CD14-positive monocyte (primary cell): Measurements from ENCODE around the gene DSCAML1. TPM values are rescaled to one million over a fixed set of nuclear protein-coding genes. Genes with fewer than 3 reads are reported as not detected.

ENCODE experiments used
- DNase-seq, 3 donors: peaks; one replicate each; pipeline ENCODE4 v3.0.0-alpha.2; 2011 to 2022
- H2AFZ ChIP-seq: 2 replicates; pipeline ENCODE4 v1.6.0; 2012; ENCODE audit warnings: mild to moderate bottlenecking, low read depth, low read length, inconsistent platforms; ENCODE audit not compliant: insufficient read depth, poor library complexity, severe bottlenecking
- H3K27ac ChIP-seq, 2 donors: 1 replicate in 1 of 2; 2 replicates in 1 of 2; pipeline ENCODE4 v1.5.1; 2012 to 2013; ENCODE audit warnings: low read length in 2 of 2, control low read depth in 1 of 2, inconsistent platforms in 1 of 2, low read depth in 1 of 2, mild to moderate bottlenecking in 1 of 2
- H3K27me3 ChIP-seq, 2 donors: one replicate each; pipeline versions ENCODE4 v1.6.0 to v1.6.1; 2011 to 2013; ENCODE audit warnings: low read length in 2 of 2; ENCODE audit not compliant: control insufficient read depth in 2 of 2, insufficient read depth in 2 of 2
- H3K36me3 ChIP-seq, 2 donors: replicated peaks in 1 of 2; 1 replicate in 1 of 2; 2 replicates in 1 of 2; pipeline versions ENCODE4 v1.5.1 to v1.6.1; 2012 to 2013; ENCODE audit warnings: low read length in 2 of 2, control low read depth in 1 of 2, inconsistent platforms in 1 of 2, mild to moderate bottlenecking in 1 of 2; ENCODE audit not compliant: insufficient read depth in 2 of 2, control insufficient read depth in 1 of 2
- H3K4me1 ChIP-seq, 2 donors: 1 replicate in 1 of 2; 2 replicates in 1 of 2; pipeline versions ENCODE4 v1.5.1 to v1.6.1; 2012 to 2013; ENCODE audit warnings: low read length in 2 of 2, control low read depth in 1 of 2, inconsistent platforms in 1 of 2, mild to moderate bottlenecking in 1 of 2, moderate library complexity in 1 of 2; ENCODE audit not compliant: insufficient read depth in 2 of 2, control insufficient read depth in 1 of 2
- H3K4me2 ChIP-seq: replicated peaks from 2 replicates; pipeline ENCODE3; 2012; ENCODE audit warnings: low read length, moderate library complexity, mild to moderate bottlenecking; ENCODE audit not compliant: poor library complexity, severe bottlenecking; ENCODE audit errors: extremely low read depth
- H3K4me3 ChIP-seq, 3 experiments: fragments of 200-600 bp in 1 of 3; sonication (generic) in 1 of 3; replicated peaks in 1 of 3; 1 replicate in 2 of 3; 2 replicates in 1 of 3; pipeline ENCODE4 v1.5.1; 2011 to 2013; ENCODE audit warnings: low read length in 3 of 3, mild to moderate bottlenecking in 3 of 3, control low read depth in 2 of 3, low read depth in 2 of 3, inconsistent platforms in 1 of 3, moderate library complexity in 1 of 3
- H3K79me2 ChIP-seq: 2 replicates; pipeline ENCODE4 v1.6.0; 2012; ENCODE audit warnings: mild to moderate bottlenecking, control low read depth, inconsistent platforms, low read length, moderate library complexity; ENCODE audit not compliant: insufficient read depth
- H3K9ac ChIP-seq: 2 replicates; pipeline ENCODE4 v1.6.0; 2017; ENCODE audit warnings: low read length, mild to moderate bottlenecking; ENCODE audit not compliant: insufficient read depth, poor library complexity, severe bottlenecking
- H3K9me3 ChIP-seq, 2 donors: replicated peaks in 1 of 2; 1 replicate in 1 of 2; 2 replicates in 1 of 2; pipeline versions ENCODE4 v1.5.1 to v1.6.1; 2012 to 2013; ENCODE audit warnings: low read length in 2 of 2, control low read depth in 1 of 2; ENCODE audit not compliant: control insufficient read depth in 1 of 2, insufficient read depth in 1 of 2
- H4K20me1 ChIP-seq: 2 replicates; pipeline ENCODE4 v1.6.0; 2012; ENCODE audit warnings: mild to moderate bottlenecking, low read length, control low read depth, moderate library complexity; ENCODE audit not compliant: insufficient read depth
- H3K27ac Mint-ChIP-seq, 7 donors: one replicate each; pipeline ENCODE4 v1.8.0; 2020; ENCODE audit warnings: mild to moderate bottlenecking in 7 of 7, mixed read lengths in 7 of 7, moderate library complexity in 6 of 7, inconsistent platforms in 2 of 7
- H3K27me3 Mint-ChIP-seq, 3 donors: one replicate each; pipeline ENCODE4 v1.8.0; 2021 to 2022; ENCODE audit warnings: low read depth in 3 of 3, mild to moderate bottlenecking in 3 of 3, mixed read lengths in 3 of 3, moderate library complexity in 3 of 3, inconsistent platforms in 1 of 3
- H3K36me3 Mint-ChIP-seq, 2 donors: one replicate each; pipeline ENCODE4 v1.8.0; 2020; ENCODE audit warnings: mixed read lengths in 2 of 2, inconsistent platforms in 1 of 2, mild to moderate bottlenecking in 1 of 2
- H3K4me1 Mint-ChIP-seq: one replicate; pipeline ENCODE4 v1.8.0; 2020; ENCODE audit warnings: mild to moderate bottlenecking, mixed read lengths
- H3K4me3 Mint-ChIP-seq, 2 donors: one replicate each; pipeline ENCODE4 v1.8.0; 2020; ENCODE audit warnings: mild to moderate bottlenecking in 2 of 2, mixed read lengths in 2 of 2, moderate library complexity in 1 of 2
- H3K9me3 Mint-ChIP-seq, 7 donors: one replicate each; pipeline ENCODE4 v1.8.0; 2020 to 2022; ENCODE audit warnings: mixed read lengths in 7 of 7, mild to moderate bottlenecking in 6 of 7, moderate library complexity in 6 of 7, inconsistent platforms in 2 of 7
- WGBS: methylation state at CpG from one replicate; pipeline ENCODE4 v1.1.5; 2013; ENCODE audit warnings: missing lambda C conversion rate; ENCODE audit not compliant: insufficient coverage; 5-methylcytosine and 5-hydroxymethylcytosine counted together
- intact Hi-C, 2 donors: fragments of 100-400 bp; cut with micrococcal nuclease; formaldehyde crosslinking; loops; one replicate each; pipeline versions ENCODE4 v1.15.0 to v1.15.1; 2023
- polyA plus RNA-seq, 3 donors: library from polyadenylated mRNA; depleted of rRNA in 1 of 3; unstranded in 2 of 3; stranded (reverse) in 1 of 3; fragments of 300-500 nt in 2 of 3; fragments of >200 nt in 1 of 3; fragmentation: Illumina TruSeq in 2 of 3; gene quantifications; 1 replicate in 2 of 3; 2 replicates in 1 of 3; pipeline ENCODE4 v1.2.3, GENCODE V29; 2012 to 2021
- TF ChIP-seq, protein P1 (sequence below): fragments of 200-600 bp; IDR thresholded peaks from one replicate; pipeline ENCODE4 v1.8.0; 2022; ENCODE audit warnings: antibody characterized with exemption, mild to moderate bottlenecking

DSCAML1 gene
- polyA plus RNA-seq, 3 donors: not detected

DNA sequence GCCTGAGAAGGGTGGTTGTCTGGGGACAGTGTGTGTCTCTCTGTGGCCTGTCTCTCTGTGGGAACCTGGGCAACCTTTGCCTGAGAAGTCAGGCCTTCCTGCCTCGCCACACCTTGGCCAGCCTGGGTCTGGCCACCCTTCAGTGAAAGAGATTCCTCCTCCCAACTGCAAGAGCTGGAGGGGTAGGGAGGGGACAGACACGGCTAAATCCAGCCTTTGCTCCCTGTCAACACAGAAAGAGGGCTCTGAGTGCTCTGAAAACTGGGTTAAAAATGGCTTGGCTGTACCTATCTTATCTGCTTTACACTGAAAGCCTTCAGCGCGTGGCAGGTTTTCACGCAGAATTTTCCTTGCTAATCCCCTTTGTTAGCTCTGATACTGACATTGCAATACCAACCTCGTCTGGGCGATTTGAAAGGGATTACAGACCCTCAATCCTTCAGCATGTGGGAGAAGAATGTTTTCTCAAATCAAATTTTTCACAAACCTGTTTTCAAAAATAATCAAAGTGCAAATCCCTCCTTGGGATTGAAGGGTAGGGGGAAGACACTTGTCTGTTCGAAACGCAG is 163.7 kb downstream of the DSCAML1 start:
- TF ChIP-seq, protein P1, sequence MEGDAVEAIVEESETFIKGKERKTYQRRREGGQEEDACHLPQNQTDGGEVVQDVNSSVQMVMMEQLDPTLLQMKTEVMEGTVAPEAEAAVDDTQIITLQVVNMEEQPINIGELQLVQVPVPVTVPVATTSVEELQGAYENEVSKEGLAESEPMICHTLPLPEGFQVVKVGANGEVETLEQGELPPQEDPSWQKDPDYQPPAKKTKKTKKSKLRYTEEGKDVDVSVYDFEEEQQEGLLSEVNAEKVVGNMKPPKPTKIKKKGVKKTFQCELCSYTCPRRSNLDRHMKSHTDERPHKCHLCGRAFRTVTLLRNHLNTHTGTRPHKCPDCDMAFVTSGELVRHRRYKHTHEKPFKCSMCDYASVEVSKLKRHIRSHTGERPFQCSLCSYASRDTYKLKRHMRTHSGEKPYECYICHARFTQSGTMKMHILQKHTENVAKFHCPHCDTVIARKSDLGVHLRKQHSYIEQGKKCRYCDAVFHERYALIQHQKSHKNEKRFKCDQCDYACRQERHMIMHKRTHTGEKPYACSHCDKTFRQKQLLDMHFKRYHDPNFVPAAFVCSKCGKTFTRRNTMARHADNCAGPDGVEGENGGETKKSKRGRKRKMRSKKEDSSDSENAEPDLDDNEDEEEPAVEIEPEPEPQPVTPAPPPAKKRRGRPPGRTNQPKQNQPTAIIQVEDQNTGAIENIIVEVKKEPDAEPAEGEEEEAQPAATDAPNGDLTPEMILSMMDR: no peak
- intact Hi-C loops: no loop called here
- H3K27me3 Mint-ChIP-seq: peaks cover 6 to 12% (median 8%) of the 10 kb centered on the region in 3 donors

GRCh38 chr11:117632306-117632705 is 164.7 kb downstream of the DSCAML1 start:
- H3K79me2 ChIP-seq: no peaks in the 10 kb centered on the region
- H3K36me3 Mint-ChIP-seq: no peaks in the 10 kb centered on the region
- H3K4me3 Mint-ChIP-seq: no peak overlapping the region
- H3K9ac ChIP-seq: no peak overlapping the region
- peak overlapping the region in 1 of 7 donors; percentile 20 for H3K27ac Mint-ChIP-seq
- DNase-seq: no peak
- no peaks in the 10 kb centered on the region for H3K4me1 Mint-ChIP-seq
- H3K9me3 Mint-ChIP-seq: no peaks in the 10 kb centered on the region
- H4K20me1 ChIP-seq: no peaks in the 10 kb centered on the region
- H3K4me3 ChIP-seq: no peak overlapping the region
- intact Hi-C loops: no loop called here
- no peaks in the 10 kb centered on the region for H3K27me3 ChIP-seq
- no peak overlapping the region for H3K27ac ChIP-seq
- no peaks in the 10 kb centered on the region for H3K4me1 ChIP-seq
- H3K27me3 Mint-ChIP-seq: peaks cover 5 to 12% (median 6%) of the 10 kb centered on the region in 3 donors
- TF ChIP-seq, protein P1: no peak
- no peaks in the 10 kb centered on the region for H3K9me3 ChIP-seq
- 83% methylated on average over 2 of the region's 3 CpGs for WGBS
- H3K36me3 ChIP-seq: no peaks in the 10 kb centered on the region
- no peak overlapping the region for H2AFZ ChIP-seq
- no peak overlapping the region for H3K4me2 ChIP-seq

More for the DNA sequence above, 163.7 kb downstream of the DSCAML1 start:
- no peak overlapping the region for H3K4me3 ChIP-seq
- H4K20me1 ChIP-seq: no peaks in the 10 kb centered on the region
- H3K4me2 ChIP-seq: no peak overlapping the region
- H3K79me2 ChIP-seq: no peaks in the 10 kb centered on the region
- no peak overlapping the region for H3K27ac Mint-ChIP-seq
- no peaks in the 10 kb centered on the region for H3K36me3 Mint-ChIP-seq
- H3K9me3 ChIP-seq: no peaks in the 10 kb centered on the region
- H2AFZ ChIP-seq: no peak overlapping the region
- no peaks in the 10 kb centered on the region for H3K36me3 ChIP-seq
- no peak for DNase-seq
- H3K4me3 Mint-ChIP-seq: no peak overlapping the region
- no peak overlapping the region for H3K27ac ChIP-seq
- no peak overlapping the region for H3K9ac ChIP-seq
- no peaks in the 10 kb centered on the region for H3K27me3 ChIP-seq
- H3K4me1 Mint-ChIP-seq: no peaks in the 10 kb centered on the region
- H3K9me3 Mint-ChIP-seq: no peaks in the 10 kb centered on the region
- WGBS: 93% methylated on average over 5 of the region's 9 CpGs
- no peaks in the 10 kb centered on the region for H3K4me1 ChIP-seq
